ENCODE results near the gene EIF4A3. TPM values are rescaled to one million over a fixed set of nuclear protein-coding genes. Genes with fewer than 3 reads are reported as not detected.
"Not testable (repeated sequence)": the region's sequence is repeated elsewhere in the genome, so short reads cannot be mapped to it uniquely, and the experiment has no call there.

EIF4A3 gene
- total RNA-seq, 1 donor from 2014 or later: 169 TPM

GRCh38 chr17:80168371-80168770 lies 21.4 kb upstream of the EIF4A3 start:
- Mint-ChIP-seq H3K36me3 (ENCODE audit: low read depth) (no peaks in the 10 kb centered on the region), H3K4me1 (ENCODE audit: low read depth) (no peaks in the 10 kb centered on the region), H3K27ac (no peak overlapping the region), H3K9me3 (no peaks in the 10 kb centered on the region), H3K27me3 (ENCODE audit: low read depth) (peaks cover 7% of the 10 kb centered on the region), H3K4me3 (ENCODE audit: low read depth) (no peak overlapping the region)
- DNase-seq (ENCODE audit: low spot score): no peak
- intact Hi-C loops (cut with micrococcal nuclease): no loop called here

- peaks cover 5% of the 10 kb centered on the region for H3K27me3 Mint-ChIP-seq (ENCODE audit: low read depth)
- no peak for DNase-seq (ENCODE audit: low spot score)
- H3K4me3 Mint-ChIP-seq (ENCODE audit: low read depth): no peak overlapping the region
- H3K36me3 Mint-ChIP-seq (ENCODE audit: low read depth): no peaks in the 10 kb centered on the region
- no peaks in the 10 kb centered on the region for H3K4me1 Mint-ChIP-seq (ENCODE audit: low read depth)
- H3K27ac Mint-ChIP-seq: no peak overlapping the region
- intact Hi-C loops (cut with micrococcal nuclease): no loop called here
- no peaks in the 10 kb centered on the region for H3K9me3 Mint-ChIP-seq
Measured at GRCh38 chr17:80166446-80166845, 19.5 kb upstream of the EIF4A3 start.

- no peaks in the 10 kb centered on the region for H3K9me3 Mint-ChIP-seq
- H3K4me1 Mint-ChIP-seq (ENCODE audit: low read depth): no peaks in the 10 kb centered on the region
- intact Hi-C loops (cut with micrococcal nuclease): no loop called here
- no peak overlapping the region for H3K4me3 Mint-ChIP-seq (ENCODE audit: low read depth)
- no peak overlapping the region for H3K27ac Mint-ChIP-seq
- DNase-seq (ENCODE audit: low spot score): no peak
- peaks cover 12% of the 10 kb centered on the region for H3K27me3 Mint-ChIP-seq (ENCODE audit: low read depth)
- H3K36me3 Mint-ChIP-seq (ENCODE audit: low read depth): no peaks in the 10 kb centered on the region
Measured at GRCh38 chr17:80164185-80164584, 17.3 kb upstream of the EIF4A3 start.

GRCh38 chr17:80163336-80163735 lies 16.4 kb upstream of the EIF4A3 start:
- no peak for DNase-seq (ENCODE audit: low spot score)
- Mint-ChIP-seq H3K4me3 (ENCODE audit: low read depth) (no peak overlapping the region), H3K36me3 (ENCODE audit: low read depth) (no peaks in the 10 kb centered on the region), H3K27ac (no peak overlapping the region), H3K4me1 (ENCODE audit: low read depth) (no peaks in the 10 kb centered on the region), H3K27me3 (ENCODE audit: low read depth) (peaks cover 11% of the 10 kb centered on the region), H3K9me3 (no peaks in the 10 kb centered on the region)
- intact Hi-C loops (cut with micrococcal nuclease): no loop called here

- DNase-seq (ENCODE audit: low spot score): no peak
- Mint-ChIP-seq H3K27ac (no peak overlapping the region), H3K4me3 (ENCODE audit: low read depth) (no peak overlapping the region), H3K27me3 (ENCODE audit: low read depth) (peaks cover 11% of the 10 kb centered on the region), H3K36me3 (ENCODE audit: low read depth) (peaks cover 4% of the 10 kb centered on the region), H3K9me3 (peaks cover 6% of the 10 kb centered on the region), H3K4me1 (ENCODE audit: low read depth) (no peaks in the 10 kb centered on the region)
- intact Hi-C loops (cut with micrococcal nuclease): no loop called here
Measured at GRCh38 chr17:80160536-80160935, 13.6 kb upstream of the EIF4A3 start.

GRCh38 chr17:80158846-80159245 lies 11.9 kb upstream of the EIF4A3 start:
- intact Hi-C loops (cut with micrococcal nuclease): no loop called here
- no peak for DNase-seq (ENCODE audit: low spot score)
- Mint-ChIP-seq H3K9me3 (peaks cover 10% of the 10 kb centered on the region), H3K4me1 (ENCODE audit: low read depth) (no peaks in the 10 kb centered on the region), H3K27ac (no peak overlapping the region), H3K4me3 (ENCODE audit: low read depth) (no peak overlapping the region), H3K36me3 (ENCODE audit: low read depth) (peaks cover 4% of the 10 kb centered on the region), H3K27me3 (ENCODE audit: low read depth) (peaks cover 11% of the 10 kb centered on the region)

DNA sequence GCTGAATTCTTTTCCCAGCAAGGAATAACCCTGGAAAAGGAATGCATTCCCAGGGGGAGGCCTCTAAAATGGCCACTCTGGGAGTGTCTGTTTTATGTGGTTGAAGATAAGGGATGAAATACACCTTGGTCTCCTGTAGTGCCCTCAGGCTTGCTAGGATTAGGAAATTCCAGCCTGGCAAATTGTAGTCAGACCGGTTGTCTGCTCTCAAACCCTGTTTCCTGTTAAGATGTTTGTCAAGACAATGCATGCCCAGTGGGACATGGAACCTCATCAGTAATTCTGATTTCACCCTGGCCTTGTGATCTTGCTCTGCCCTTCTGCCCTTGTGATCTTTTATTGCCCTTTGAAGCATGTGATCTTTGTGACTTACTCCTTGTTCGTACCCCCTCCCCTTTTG lies 8.7 kb upstream of the EIF4A3 start:
- peaks cover 21% of the 10 kb centered on the region for H3K9me3 Mint-ChIP-seq
- DNase-seq (ENCODE audit: low spot score); H3K27ac Mint-ChIP-seq; intact Hi-C loops (cut with micrococcal nuclease); H3K36me3 Mint-ChIP-seq (ENCODE audit: low read depth); H3K27me3 Mint-ChIP-seq (ENCODE audit: low read depth); H3K4me1 Mint-ChIP-seq (ENCODE audit: low read depth); H3K4me3 Mint-ChIP-seq (ENCODE audit: low read depth): not testable (repeated sequence)

DNA sequence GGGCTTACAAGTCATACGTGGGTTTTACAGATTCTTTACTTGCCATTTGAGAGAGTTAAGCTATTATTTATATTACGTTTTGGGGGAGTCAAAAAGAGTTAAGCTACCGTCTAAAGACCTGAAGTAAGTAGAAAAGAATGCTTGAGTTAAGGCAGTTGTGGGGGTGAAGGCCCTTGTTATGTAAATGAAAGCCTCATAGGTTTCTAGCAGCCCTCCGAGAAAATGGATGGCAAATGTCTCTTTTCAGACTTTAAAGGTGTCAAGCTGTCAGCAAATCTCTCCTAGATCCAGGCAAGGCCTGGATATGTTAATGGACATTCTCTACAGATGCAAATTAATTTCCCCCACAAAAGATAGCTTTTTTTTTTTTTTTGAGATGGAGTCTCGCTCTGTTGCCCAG lies 7.2 kb upstream of the EIF4A3 start:
- Mint-ChIP-seq H3K27me3 (ENCODE audit: low read depth) (peaks cover under 1% of the 10 kb centered on the region), H3K4me3 (ENCODE audit: low read depth) (no peak overlapping the region), H3K36me3 (ENCODE audit: low read depth) (peaks cover 4% of the 10 kb centered on the region), H3K9me3 (peaks cover 21% of the 10 kb centered on the region), H3K27ac (no peak overlapping the region), H3K4me1 (ENCODE audit: low read depth) (peaks cover 7% of the 10 kb centered on the region)
- no peak for DNase-seq (ENCODE audit: low spot score)
- intact Hi-C loops (cut with micrococcal nuclease): no loop called here

- no peak for DNase-seq (ENCODE audit: low spot score)
- Mint-ChIP-seq H3K36me3 (ENCODE audit: low read depth) (peaks cover 4% of the 10 kb centered on the region), H3K27me3 (ENCODE audit: low read depth) (no peaks in the 10 kb centered on the region), H3K27ac (no peak overlapping the region), H3K4me1 (ENCODE audit: low read depth) (peaks cover 10% of the 10 kb centered on the region), H3K4me3 (ENCODE audit: low read depth) (no peak overlapping the region), H3K9me3 (peaks cover 21% of the 10 kb centered on the region)
- intact Hi-C loops (cut with micrococcal nuclease): no loop called here
Measured at GRCh38 chr17:80153004-80153403, 6.1 kb upstream of the EIF4A3 start.

- no peak overlapping the region for H3K27ac Mint-ChIP-seq
- intact Hi-C loops (cut with micrococcal nuclease): no loop called here
- H3K4me1 Mint-ChIP-seq (ENCODE audit: low read depth): peaks cover 10% of the 10 kb centered on the region
- no peaks in the 10 kb centered on the region for H3K27me3 Mint-ChIP-seq (ENCODE audit: low read depth)
- peaks cover 21% of the 10 kb centered on the region for H3K9me3 Mint-ChIP-seq
- H3K36me3 Mint-ChIP-seq (ENCODE audit: low read depth): peaks cover 5% of the 10 kb centered on the region
- no peak overlapping the region for H3K4me3 Mint-ChIP-seq (ENCODE audit: low read depth)
- DNase-seq (ENCODE audit: low spot score): no peak
Measured at GRCh38 chr17:80152081-80152702, 5.3 kb upstream of the EIF4A3 start.

GRCh38 chr17:80151333-80151732 lies 4.4 kb upstream of the EIF4A3 start:
- H3K27ac Mint-ChIP-seq: no peak overlapping the region
- intact Hi-C loops (cut with micrococcal nuclease): no loop called here
- H3K4me3 Mint-ChIP-seq (ENCODE audit: low read depth): no peak overlapping the region
- peaks cover 21% of the 10 kb centered on the region for H3K9me3 Mint-ChIP-seq
- H3K4me1 Mint-ChIP-seq (ENCODE audit: low read depth): peaks cover 10% of the 10 kb centered on the region
- H3K36me3 Mint-ChIP-seq (ENCODE audit: low read depth): peaks cover 9% of the 10 kb centered on the region
- DNase-seq (ENCODE audit: low spot score): no peak
- no peaks in the 10 kb centered on the region for H3K27me3 Mint-ChIP-seq (ENCODE audit: low read depth)

- Mint-ChIP-seq H3K36me3 (ENCODE audit: low read depth) (peaks cover 48% of the 10 kb centered on the region), H3K27ac (peak overlapping the region; percentile 94), H3K9me3 (no peaks in the 10 kb centered on the region), H3K4me3 (ENCODE audit: low read depth) (peak overlapping the region; percentile 97), H3K4me1 (ENCODE audit: low read depth) (peaks cover 26% of the 10 kb centered on the region), H3K27me3 (ENCODE audit: low read depth) (no peaks in the 10 kb centered on the region)
- peak; percentile 28 for DNase-seq (ENCODE audit: low spot score)
- intact Hi-C loops (cut with micrococcal nuclease): loop anchor here (2.0 to 5.0 kb wide), 3 partner anchors 44 to 116 kb away; partner anchors contain the start of gene GAA
Measured at GRCh38 chr17:80146121-80147034, 550 bp downstream of the EIF4A3 start.
